ENCODE results near the gene VGLL4.

GRCh38 chr3:11624704-11625375, 18.9 kb downstream of the VGLL4 start:
- TF ChIP-seq CTCF (conservative IDR thresholded peaks at IDR 0.05 in 1 of 2, IDR thresholded peaks at IDR 0.05 in 1 of 2; ENCODE audit: extremely low read depth in 1 of 2, insufficient read depth in 1 of 2, low read depth in 1 of 2, low read length in 2 of 2) (no peak), EZH2 (IDR thresholded peaks at IDR 0.05; ENCODE audit: borderline replicate concordance, low read length) (no peak)

All from mammary epithelial cell (primary cell).